RPMI7951 (cell line): ENCODE results near the gene HERC2. TPM values are rescaled to one million over a fixed set of nuclear protein-coding genes. Genes with fewer than 3 reads are reported as not detected.
"Not testable (repeated sequence)": the region's sequence is repeated elsewhere in the genome, so short reads cannot be mapped to it uniquely, and the experiment has no call there.

Source experiments
- DNase-seq: peaks from one replicate; pipeline ENCODE4 v3.0.0-alpha.2; 2012; ENCODE audit warnings: low read depth
- total RNA-seq: library from RNA; depleted of rRNA; stranded (reverse); fragments of >200 nt; shearing (Covaris generic); gene quantifications from 2 replicates; pipeline ENCODE4 v1.2.3, GENCODE V29; 2014

The HERC2 gene
- total RNA-seq, 1 experiment from 2014 or later = 28.7 TPM

- DNase-seq = not testable (repeated sequence)
Measured at GRCh38 chr15:28222612-28223011, 99.4 kb downstream of the HERC2 start.

- DNase-seq = not testable (repeated sequence)
Measured at GRCh38 chr15:28221696-28222095, 100.3 kb downstream of the HERC2 start.

- no peak for DNase-seq
Measured at GRCh38 chr15:28219116-28219515, 102.9 kb downstream of the HERC2 start.

DNA sequence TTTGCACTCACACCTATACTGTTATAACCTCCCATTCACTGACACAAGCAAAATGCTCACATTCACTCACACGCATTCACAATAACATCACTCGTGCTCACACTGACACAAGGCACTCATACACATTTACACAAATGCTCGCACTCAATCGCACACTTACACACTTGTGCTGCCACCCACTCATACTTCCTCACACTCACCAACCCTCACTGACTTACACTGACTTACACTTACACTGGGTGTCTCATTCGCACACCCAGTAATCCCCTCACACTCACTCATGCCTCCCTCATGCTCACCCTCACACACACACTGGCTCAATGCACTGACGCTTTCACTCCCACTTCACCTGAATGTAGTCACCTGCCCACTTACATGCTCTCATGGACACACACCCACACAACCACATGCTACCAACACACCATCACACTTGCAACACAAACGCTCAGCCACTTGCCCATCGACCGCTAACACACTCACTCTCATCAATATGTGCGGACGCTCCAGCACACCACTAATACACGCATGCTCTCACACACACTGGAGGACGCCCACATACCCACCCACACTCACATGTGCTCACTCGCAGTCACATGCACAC is 104.9 kb downstream of the HERC2 start:
- DNase-seq = not testable (repeated sequence)

GRCh38 chr15:28215521-28215920 is 106.5 kb downstream of the HERC2 start:
- DNase-seq = not testable (repeated sequence)

DNA sequence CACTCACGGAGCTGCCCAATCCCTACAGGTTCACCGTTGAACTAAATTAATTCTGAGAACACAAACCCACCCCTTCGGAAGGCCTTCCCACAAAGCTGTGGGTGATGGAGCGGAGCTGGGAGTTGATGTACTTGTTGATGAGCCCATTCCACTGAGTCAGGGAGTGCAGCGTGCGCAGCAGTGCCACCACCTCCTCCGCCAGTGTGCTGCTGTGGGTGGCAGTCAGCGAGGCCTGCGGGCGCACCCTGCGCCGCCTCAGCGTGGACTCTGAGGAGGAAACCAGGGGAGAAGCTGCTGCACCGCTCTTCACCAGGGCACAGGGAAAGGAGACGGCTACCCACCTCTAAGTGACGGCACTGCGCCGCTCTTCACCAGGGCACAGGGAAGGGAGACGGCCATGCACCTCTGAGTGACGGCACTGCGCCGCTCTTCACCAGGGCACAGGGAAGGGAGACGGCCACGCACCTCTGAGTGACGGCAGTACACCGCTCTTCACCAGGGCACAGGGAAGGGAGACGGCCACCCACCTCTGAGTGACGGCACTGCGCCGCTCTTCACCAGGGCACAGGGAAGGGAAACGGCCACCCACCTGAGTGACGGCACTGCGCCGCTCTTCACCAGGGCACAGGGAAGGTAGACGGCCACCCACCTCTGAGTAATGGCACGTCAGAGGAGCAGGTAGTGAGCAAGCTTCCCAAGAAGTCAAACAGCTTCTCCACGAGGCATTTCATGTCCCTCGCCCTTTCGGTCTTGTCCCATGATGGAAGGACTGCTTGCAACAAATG is 107.8 kb downstream of the HERC2 start:
- DNase-seq = not testable (repeated sequence)

DNA sequence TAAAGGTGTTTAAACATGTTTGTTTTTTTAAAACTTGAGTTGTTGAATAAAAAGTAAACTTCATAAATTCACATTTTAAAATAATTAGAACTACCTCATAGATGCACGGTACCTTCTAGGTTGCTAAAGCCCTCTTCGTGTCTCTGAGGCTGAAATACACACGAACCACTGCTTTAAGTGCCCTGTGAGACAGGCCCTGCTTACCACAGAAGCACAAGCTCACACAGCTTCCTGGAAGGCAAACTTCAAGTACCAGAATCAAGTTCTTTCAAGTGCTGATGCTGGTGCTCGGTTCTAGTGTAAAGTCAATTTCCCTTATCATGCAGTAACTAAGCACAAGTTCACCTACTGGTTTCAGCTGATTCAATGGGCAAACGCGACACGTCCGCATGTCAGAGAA is 108.6 kb downstream of the HERC2 start:
- DNase-seq = not testable (repeated sequence)

DNA sequence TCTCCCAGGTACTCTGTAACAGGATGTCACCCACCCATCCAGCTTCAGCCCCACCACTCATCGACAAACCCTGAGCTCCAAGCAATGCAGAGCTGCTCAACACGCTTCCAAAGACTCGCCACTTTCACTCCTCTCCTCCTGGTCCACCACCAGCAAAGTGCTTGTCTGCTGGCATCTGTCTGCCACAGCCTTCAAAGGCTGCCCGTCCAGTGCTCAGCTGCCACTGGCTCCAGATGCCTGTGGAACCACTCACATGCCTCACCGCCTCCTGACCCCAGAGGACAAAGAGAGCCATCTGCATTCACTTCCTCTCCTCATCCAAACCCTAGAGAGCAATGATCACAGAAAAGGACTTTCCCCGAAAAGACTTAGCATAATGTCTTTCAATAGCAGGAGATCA is 113.4 kb downstream of the HERC2 start:
- DNase-seq = no peak

DNA sequence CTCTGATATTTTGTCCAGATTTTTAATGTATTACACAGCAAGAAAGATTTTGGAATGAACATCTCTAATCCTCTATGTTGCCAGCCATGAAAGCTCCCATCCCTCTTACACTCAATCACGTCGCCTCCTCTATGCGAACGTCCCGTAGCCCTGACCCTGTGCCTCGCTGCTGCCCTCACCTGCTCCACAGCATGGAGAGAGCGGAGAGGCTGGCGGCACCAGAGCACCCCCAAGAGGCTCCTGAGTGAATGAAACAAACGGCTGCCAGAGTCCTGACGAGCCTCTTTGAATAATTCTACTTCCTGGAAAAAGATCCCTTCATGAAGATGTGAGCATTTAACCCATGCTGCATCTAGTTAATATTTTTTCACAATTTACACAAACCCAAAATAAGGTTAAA is 116.3 kb downstream of the HERC2 start:
- DNase-seq = not testable (repeated sequence)

DNA sequence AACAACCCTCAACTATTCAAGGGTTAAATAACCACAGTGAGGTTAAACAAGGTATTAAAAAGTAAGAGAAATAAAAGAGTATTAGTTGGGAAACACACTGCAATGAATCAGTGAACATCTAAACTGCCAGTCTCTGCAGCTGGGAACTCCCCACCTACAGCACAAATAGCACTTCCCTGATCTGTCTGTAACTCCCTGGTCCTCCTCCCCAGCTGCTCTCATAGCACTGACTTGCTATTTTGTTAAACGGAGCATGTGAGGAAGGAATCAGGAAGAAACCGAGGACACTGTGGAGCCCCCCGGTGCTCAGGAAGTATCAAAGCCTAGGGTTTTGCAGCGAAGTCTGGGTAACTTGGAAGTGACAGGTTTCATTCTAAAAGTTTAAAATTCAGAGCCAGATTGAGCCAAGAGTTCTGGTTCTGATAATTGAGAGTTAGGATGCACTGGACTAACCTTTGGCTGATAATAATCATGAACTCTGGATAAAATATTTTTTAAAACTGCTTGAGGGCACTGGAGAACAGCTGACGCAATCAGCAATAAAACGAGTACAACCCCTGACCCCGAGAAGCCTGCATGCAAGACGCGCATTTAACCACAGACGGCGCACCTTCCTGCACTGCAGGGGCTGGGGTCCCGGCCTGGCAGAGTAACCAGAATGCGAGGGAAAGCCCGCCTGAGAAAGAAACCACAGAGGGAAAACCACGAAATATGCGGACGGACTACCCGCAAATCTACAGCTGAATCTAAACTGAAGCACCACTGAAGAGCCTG is 118.7 kb downstream of the HERC2 start:
- not testable (repeated sequence) for DNase-seq

- DNase-seq = not testable (repeated sequence)
Measured at GRCh38 chr15:28202124-28202523, 119.9 kb downstream of the HERC2 start.

DNA sequence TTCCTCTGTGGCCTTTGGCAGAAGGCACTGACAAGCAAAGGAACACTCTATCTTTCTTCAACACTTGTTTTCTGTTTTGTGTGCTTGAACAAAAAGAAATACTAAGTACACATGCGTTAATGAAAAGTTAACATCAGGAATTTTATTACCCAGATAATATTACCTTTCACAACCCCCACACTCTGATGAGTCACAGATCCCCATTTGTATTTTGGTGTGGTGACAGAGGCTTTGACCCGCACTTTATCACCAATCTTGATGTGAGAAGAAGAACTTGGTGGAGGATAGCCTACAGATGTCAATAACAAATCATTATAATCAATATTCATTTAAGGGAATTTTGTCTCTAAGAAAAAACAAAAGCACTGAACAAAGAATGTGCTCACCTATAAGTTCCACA is 123.8 kb downstream of the HERC2 start:
- not testable (repeated sequence) for DNase-seq

DNA sequence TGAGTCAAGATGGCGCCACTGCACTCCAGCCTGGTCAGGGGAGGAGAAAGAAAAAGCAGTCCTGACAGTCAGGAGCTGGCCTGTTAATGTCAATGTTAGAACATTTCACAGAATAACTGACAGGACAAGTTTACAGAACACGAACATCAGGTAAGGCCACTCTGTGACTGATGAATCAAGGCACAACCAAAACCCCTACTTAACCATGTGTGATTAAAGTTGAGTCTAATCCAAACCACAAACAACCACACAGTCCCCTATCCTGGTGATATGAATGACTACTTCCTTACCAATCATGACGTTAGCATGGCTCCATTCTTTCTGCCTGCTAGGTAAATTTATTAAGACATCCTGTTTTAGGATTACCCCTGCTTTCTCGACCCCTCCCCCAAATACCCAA is 124.3 kb downstream of the HERC2 start:
- not testable (repeated sequence) for DNase-seq

DNA sequence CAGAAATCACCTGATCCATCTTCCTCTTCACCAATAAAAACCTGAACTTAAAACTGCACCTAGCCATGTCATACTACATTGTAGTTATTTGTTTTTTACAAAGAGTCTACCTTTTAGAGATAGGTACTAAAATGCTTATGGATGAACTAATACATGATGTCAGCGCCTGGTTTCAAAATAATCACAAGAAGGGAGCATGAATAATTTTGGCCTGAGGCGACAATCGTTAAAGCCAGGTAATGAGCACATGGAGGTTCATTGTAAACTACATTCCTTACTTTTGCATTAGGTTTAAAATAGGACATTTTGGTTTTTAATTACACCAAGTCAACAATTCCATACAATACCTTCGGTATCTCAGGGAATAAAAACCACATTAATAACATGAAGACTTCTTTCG is 125.4 kb downstream of the HERC2 start:
- not testable (repeated sequence) for DNase-seq

- no peak for DNase-seq
Measured at GRCh38 chr15:28192772-28193171, 129.2 kb downstream of the HERC2 start.

GRCh38 chr15:28191832-28192231 is 130.1 kb downstream of the HERC2 start:
- peak; percentile 79 for DNase-seq

DNA sequence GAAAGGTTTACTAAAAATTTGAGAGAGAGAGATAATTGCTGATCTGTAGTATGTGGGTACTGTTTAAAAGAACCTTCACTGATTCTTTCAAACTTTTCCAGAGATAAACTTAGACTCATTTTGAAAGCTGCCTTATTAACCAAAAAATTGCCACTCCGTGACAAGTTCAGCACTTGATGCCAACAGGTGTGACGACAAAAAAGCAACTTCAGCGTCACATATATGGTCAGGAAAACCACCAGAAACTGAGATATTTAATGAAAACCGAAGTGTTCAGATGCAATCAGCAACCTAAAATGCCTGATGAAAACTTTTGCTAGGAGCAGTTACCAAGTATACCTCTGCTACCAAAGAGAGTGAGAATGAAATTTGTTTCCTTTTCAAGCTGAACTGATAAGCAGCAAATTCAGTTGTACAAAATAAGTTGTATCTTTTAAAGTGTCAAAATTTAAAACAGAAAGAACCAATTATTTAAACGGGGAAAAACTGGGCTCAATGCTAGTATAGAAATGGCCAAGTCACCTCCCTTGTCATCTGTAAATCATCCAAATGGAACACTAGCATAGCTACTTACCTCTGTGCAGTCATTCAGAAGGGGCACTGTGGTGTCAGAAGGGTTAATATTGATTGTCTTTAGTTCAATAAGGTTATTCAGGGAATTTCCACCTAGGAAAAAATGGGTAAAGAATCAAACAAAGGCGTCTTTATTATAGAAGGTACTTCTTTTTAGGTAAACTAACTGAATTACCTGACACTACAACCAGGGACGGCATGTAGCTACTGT is 131.4 kb downstream of the HERC2 start:
- DNase-seq = no peak

DNA sequence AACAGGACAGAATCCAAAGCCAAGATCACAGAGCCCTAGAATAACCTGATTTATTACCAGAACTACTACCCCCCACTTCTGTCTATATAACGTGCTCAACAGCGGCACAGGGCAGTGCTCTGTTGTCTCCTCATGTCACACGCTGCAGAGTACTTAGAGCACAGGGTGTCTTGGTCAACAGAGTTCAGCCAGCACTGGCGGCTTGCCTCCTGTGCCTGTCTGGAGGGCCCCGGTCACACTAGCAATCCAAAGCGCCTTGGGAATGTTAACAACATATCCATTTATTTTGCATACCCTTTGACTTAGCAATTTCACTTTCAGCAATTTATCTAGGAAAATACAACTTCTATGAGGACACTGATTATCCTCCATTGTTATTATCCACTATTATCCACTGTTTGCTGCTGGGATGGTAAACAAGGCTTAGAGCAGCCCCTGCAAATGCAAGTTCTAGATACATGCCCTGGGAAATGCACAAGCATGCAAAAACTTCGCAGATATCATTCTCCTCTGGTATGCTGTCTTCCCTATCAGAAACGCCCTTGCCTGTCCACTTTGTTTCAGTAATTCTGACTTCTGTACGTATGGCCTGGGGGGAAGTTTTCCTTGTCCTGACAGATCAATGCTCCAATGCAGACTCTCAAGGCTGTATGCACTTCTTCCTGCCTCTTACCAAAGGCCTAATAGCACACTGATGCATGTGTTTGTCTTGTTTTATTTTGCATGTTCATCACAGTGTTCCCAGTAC is 136.7 kb downstream of the HERC2 start:
- no peak for DNase-seq

DNA sequence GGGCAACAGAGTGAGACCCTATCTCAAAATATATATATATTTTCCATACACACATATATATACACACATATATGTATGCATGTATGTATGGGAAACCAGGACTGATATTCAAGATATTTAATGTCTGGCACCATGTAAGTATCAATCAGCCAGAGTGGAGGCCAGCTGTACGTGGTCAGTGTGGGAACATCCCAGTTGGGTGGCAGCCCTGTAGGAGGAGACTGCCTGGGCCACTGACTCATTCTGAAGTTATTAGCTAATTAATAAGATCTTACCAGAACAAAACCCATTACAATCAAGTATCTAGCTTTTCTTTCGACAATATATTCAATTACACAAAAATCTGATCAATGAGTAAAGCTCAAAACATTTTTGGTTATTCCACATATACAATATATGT is 137.8 kb downstream of the HERC2 start:
- DNase-seq = no peak

- DNase-seq = no peak
Measured at GRCh38 chr15:28182731-28183130, 139.2 kb downstream of the HERC2 start.

- DNase-seq = no peak
Measured at GRCh38 chr15:28182216-28182615, 139.8 kb downstream of the HERC2 start.
